ENCODE measurements around the gene INSYN1. TPM values are rescaled to one million over a fixed set of nuclear protein-coding genes. Genes with fewer than 3 reads are reported as not detected.

Gene INSYN1
- total RNA-seq, 6 donors from 2014 or later, result 3.1 to 17.1 (median 5.1) TPM

GRCh38 chr15:73757571-73757970 lies 4.4 kb upstream of the INSYN1 start:
- H3K4me3 ChIP-seq, result no peak overlapping the region
- no peaks in the 10 kb centered on the region for H3K9me3 ChIP-seq
- H3K27me3 ChIP-seq, result peaks cover 0 to 5% (median 2%) of the 10 kb centered on the region in 4 donors
- ATAC-seq (ENCODE audit: low FRiP score in 2 of 2), result no peak
- TF ChIP-seq POLR2AphosphoS5 (IDR thresholded peaks at IDR 0.05) (no peak), EP300 (IDR thresholded peaks at IDR 0.05) (no peak), CTCF (IDR thresholded peaks at IDR 0.05) (no peak), POLR2A (IDR thresholded peaks at IDR 0.05) (no peak)
- no peak for DNase-seq
- no peaks in the 10 kb centered on the region for H3K36me3 ChIP-seq
- no peak overlapping the region for H3K27ac ChIP-seq
- peaks cover under 1 to 9% (median 3%) of the 10 kb centered on the region in 4 donors for H3K4me1 ChIP-seq

- H3K27me3 ChIP-seq, result peaks cover 0 to 10% (median 5%) of the 10 kb centered on the region in 4 donors
- WGBS, 2 donors, result 50 to 53% methylated on average over 3 of the region's 3 CpGs
Measured at GRCh38 chr15:73756947-73757513, 3.9 kb upstream of the INSYN1 start.

GRCh38 chr15:73756390-73756789 lies 3.2 kb upstream of the INSYN1 start:
- Histone ChIP-seq H3K36me3 (no peaks in the 10 kb centered on the region), H3K4me3 (no peak overlapping the region), H3K9me3 (no peaks in the 10 kb centered on the region), H3K27ac (no peak overlapping the region), H3K27me3 (peaks cover 0 to 17% (median 9%) of the 10 kb centered on the region in 4 donors), H3K4me1 (peaks cover 8 to 21% (median 12%) of the 10 kb centered on the region in 4 donors)
- ATAC-seq (ENCODE audit: low FRiP score in 2 of 2) (no peak), DNase-seq (no peak)
- no peak for TF ChIP-seq POLR2A (IDR thresholded peaks at IDR 0.05)
- TF ChIP-seq CTCF (IDR thresholded peaks at IDR 0.05), result no peak
- 84 to 88% methylated on average over 2 of the region's 2 CpGs for WGBS, 2 donors

More at GRCh38 chr15:73756947-73757513, 3.9 kb upstream of the INSYN1 start:
- H3K27ac ChIP-seq, result no peak overlapping the region
- TF ChIP-seq CTCF (IDR thresholded peaks at IDR 0.05) (no peak), POLR2A (IDR thresholded peaks at IDR 0.05) (no peak), EP300 (IDR thresholded peaks at IDR 0.05) (no peak), POLR2AphosphoS5 (IDR thresholded peaks at IDR 0.05) (no peak)
- DNase-seq (no peak), ATAC-seq (ENCODE audit: low FRiP score in 2 of 2) (no peak)
- H3K36me3 ChIP-seq, result no peaks in the 10 kb centered on the region
- no peak overlapping the region for H3K4me3 ChIP-seq
- H3K9me3 ChIP-seq, result no peaks in the 10 kb centered on the region
- peaks cover 6 to 15% (median 8%) of the 10 kb centered on the region in 4 donors for H3K4me1 ChIP-seq

- WGBS, 2 donors, result 83 to 87% methylated on average over 3 of the region's 3 CpGs
- TF ChIP-seq POLR2A (IDR thresholded peaks at IDR 0.05), result no peak
- no peak for TF ChIP-seq EP300 (IDR thresholded peaks at IDR 0.05)
- no peak for TF ChIP-seq POLR2AphosphoS5 (IDR thresholded peaks at IDR 0.05)
- TF ChIP-seq CTCF (IDR thresholded peaks at IDR 0.05), result no peak
- Histone ChIP-seq H3K36me3 (no peaks in the 10 kb centered on the region), H3K4me3 (no peak overlapping the region), H3K27me3 (peaks cover 0 to 21% (median 12%) of the 10 kb centered on the region in 4 donors), H3K9me3 (no peaks in the 10 kb centered on the region), H3K4me1 (peaks cover 8 to 25% (median 12%) of the 10 kb centered on the region in 4 donors), H3K27ac (no peak overlapping the region)
- DNase-seq, result no peak
- no peak for ATAC-seq (ENCODE audit: low FRiP score in 2 of 2)
Measured at GRCh38 chr15:73755946-73756345, 2.8 kb upstream of the INSYN1 start.

GRCh38 chr15:73755481-73755880 lies 2.3 kb upstream of the INSYN1 start:
- no peak for DNase-seq
- WGBS, 2 donors, result 78 to 95% methylated on average over 5 of the region's 5 CpGs
- ATAC-seq (ENCODE audit: low FRiP score in 2 of 2), result no peak
- H3K27ac ChIP-seq, result no peak overlapping the region
- TF ChIP-seq POLR2AphosphoS5 (IDR thresholded peaks at IDR 0.05), result no peak
- peaks cover 0 to 22% (median 12%) of the 10 kb centered on the region in 4 donors for H3K27me3 ChIP-seq
- no peaks in the 10 kb centered on the region for H3K36me3 ChIP-seq
- H3K9me3 ChIP-seq, result no peaks in the 10 kb centered on the region
- H3K4me1 ChIP-seq, result peaks cover 8 to 26% (median 12%) of the 10 kb centered on the region in 4 donors
- no peak overlapping the region for H3K4me3 ChIP-seq
